ENCODE data around the gene PLB1.

PLB1 gene

DNA sequence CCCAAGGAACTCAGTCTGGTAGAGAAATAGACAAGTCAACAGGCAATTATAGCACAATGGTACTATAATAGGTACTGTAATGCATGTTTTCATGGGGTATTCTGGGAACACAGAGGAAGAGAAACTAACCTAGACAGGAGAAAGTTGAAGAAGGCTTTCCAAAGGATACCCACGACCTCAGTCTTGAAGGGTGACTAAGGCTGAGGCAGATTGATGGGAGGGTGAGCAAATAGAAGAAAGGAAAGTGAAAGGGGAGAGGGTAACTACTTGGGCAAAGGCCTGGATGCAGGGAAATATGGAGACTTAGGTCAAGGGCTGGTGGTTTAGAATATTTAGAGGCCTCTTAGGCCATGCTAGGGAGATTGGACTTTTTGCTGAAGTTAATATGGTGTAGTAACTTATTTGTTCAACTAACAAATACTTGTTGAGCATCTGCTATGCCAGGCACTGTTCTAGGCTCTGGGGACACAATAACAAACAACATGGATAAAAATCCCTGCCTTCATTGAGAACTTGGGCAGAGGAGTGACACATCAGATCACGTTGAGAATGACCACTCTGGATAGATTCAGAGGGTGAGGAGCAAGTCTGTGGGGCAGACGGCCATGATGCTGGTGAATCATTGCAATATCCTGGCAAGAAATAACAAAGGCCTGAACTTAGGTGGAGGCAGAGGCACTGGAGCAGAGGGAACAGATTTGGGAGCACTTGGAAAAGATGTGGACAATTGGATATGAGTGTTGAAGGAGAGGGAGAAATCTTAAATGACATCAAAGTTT is 56.4 kb downstream of the PLB1 start:
- TF ChIP-seq, protein P1, sequence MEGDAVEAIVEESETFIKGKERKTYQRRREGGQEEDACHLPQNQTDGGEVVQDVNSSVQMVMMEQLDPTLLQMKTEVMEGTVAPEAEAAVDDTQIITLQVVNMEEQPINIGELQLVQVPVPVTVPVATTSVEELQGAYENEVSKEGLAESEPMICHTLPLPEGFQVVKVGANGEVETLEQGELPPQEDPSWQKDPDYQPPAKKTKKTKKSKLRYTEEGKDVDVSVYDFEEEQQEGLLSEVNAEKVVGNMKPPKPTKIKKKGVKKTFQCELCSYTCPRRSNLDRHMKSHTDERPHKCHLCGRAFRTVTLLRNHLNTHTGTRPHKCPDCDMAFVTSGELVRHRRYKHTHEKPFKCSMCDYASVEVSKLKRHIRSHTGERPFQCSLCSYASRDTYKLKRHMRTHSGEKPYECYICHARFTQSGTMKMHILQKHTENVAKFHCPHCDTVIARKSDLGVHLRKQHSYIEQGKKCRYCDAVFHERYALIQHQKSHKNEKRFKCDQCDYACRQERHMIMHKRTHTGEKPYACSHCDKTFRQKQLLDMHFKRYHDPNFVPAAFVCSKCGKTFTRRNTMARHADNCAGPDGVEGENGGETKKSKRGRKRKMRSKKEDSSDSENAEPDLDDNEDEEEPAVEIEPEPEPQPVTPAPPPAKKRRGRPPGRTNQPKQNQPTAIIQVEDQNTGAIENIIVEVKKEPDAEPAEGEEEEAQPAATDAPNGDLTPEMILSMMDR (conservative IDR thresholded peaks at IDR 0.05; ENCODE audit: low read length), result no peak
- TF ChIP-seq EZH2phosphoT487 (IDR thresholded peaks at IDR 0.05; ENCODE audit: borderline replicate concordance), result no peak
- no peaks in the 10 kb centered on the region for H3K9me2 ChIP-seq (replicated peaks; ENCODE audit: low read depth, low read length)

DNA sequence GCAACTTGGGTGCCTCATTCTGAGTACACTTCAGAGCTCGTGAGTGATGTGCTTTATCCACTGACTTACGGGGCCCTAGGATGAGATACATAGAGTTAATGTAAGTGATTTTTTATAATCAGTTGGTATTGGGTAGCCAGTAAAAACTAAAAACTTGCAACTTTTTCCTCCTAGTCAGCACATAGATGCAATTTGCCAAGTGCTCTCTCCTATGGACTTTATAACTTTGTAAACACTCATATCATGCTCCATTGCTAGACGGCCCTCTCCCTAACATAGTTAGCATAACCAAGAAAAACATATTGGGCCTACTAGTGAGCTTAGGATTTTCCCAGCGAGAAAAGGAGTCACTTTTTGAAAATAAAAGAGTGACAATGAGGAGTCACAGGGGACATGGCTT is 60.4 kb downstream of the PLB1 start:
- no peak overlapping the region for H2AFZ ChIP-seq (ENCODE audit: low read length)
- no peaks in the 10 kb centered on the region for H3K27me3 ChIP-seq (ENCODE audit: insufficient read depth, low read length, poor library complexity, severe bottlenecking)
- no peaks in the 10 kb centered on the region for H4K20me1 ChIP-seq (ENCODE audit: insufficient read depth, low read length, poor library complexity, severe bottlenecking)
- H3K36me3 ChIP-seq (ENCODE audit: insufficient read depth, low read length), result no peaks in the 10 kb centered on the region
- H3K4me1 ChIP-seq (ENCODE audit: insufficient read depth, low read length, poor library complexity, severe bottlenecking), result no peaks in the 10 kb centered on the region
- no peak overlapping the region for H3K4me3 ChIP-seq (ENCODE audit: low read length, poor library complexity, severe bottlenecking)
- no peaks in the 10 kb centered on the region for H3K9me2 ChIP-seq (replicated peaks; ENCODE audit: low read depth, low read length)
- H3F3A ChIP-seq (ENCODE audit: low read depth), result no peaks in the 10 kb centered on the region
- H3K9ac ChIP-seq (ENCODE audit: low read depth, low read length, poor library complexity, severe bottlenecking), result no peak overlapping the region
- no peak overlapping the region for H3K4me2 ChIP-seq (ENCODE audit: low read depth, low read length, poor library complexity, severe bottlenecking)
- TF ChIP-seq EZH2phosphoT487 (IDR thresholded peaks at IDR 0.05; ENCODE audit: borderline replicate concordance), result no peak
- TF ChIP-seq, protein P1 (conservative IDR thresholded peaks at IDR 0.05; ENCODE audit: low read length), result no peak
- H3K79me2 ChIP-seq (ENCODE audit: insufficient read depth, low read length), result no peaks in the 10 kb centered on the region
- H3K9me3 ChIP-seq (ENCODE audit: insufficient read depth, low read depth, low read length), result no peaks in the 10 kb centered on the region

More for the DNA sequence above, 56.4 kb downstream of the PLB1 start:
- Histone ChIP-seq H4K20me1 (ENCODE audit: insufficient read depth, low read length, poor library complexity, severe bottlenecking) (no peaks in the 10 kb centered on the region), H3K27me3 (ENCODE audit: insufficient read depth, low read length, poor library complexity, severe bottlenecking) (no peaks in the 10 kb centered on the region), H3K4me3 (ENCODE audit: low read length, poor library complexity, severe bottlenecking) (no peak overlapping the region), H3F3A (ENCODE audit: low read depth) (no peaks in the 10 kb centered on the region), H2AFZ (ENCODE audit: low read length) (no peak overlapping the region), H3K79me2 (ENCODE audit: insufficient read depth, low read length) (no peaks in the 10 kb centered on the region), H3K36me3 (ENCODE audit: insufficient read depth, low read length) (no peaks in the 10 kb centered on the region), H3K9ac (ENCODE audit: low read depth, low read length, poor library complexity, severe bottlenecking) (no peak overlapping the region), H3K9me3 (ENCODE audit: insufficient read depth, low read depth, low read length) (no peaks in the 10 kb centered on the region), H3K4me2 (ENCODE audit: low read depth, low read length, poor library complexity, severe bottlenecking) (no peak overlapping the region), H3K4me1 (ENCODE audit: insufficient read depth, low read length, poor library complexity, severe bottlenecking) (peaks cover 12% of the 10 kb centered on the region)

DNA sequence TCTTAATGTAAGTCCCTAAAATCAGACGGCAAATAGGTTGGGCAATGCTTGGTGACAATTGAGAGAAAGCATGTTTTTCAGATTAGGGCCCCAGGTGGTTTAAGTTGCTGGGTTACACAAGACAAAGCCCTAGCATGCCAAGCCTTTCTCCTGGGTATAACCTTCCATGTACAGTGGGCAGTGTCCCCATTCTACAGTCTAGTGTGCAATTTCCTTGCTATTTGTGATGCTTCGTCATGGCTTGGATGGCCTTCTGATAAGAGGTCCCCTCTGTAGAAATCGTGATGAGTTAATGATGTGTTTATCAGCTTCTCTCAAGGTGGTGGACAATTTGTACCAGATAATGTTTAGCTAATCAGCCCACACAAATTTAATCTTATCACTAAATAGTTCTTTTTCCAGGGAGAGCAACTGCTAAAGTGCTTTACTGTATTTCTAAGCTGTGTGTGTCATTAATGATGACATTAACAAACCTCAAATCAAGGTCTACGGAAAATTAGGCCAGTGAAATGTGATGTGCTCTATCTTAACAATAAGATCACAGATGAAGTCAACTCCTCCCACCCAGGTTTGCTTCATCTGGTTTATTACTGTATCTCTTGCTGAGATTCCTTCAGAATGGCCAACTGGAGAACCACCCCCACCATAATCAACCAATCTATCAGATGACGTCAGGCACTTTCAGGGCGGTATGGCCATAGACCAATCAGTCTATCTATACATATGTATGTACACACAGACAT is 61.7 kb downstream of the PLB1 start:
- Histone ChIP-seq H3K4me3 (ENCODE audit: low read length, poor library complexity, severe bottlenecking) (no peak overlapping the region), H3F3A (ENCODE audit: low read depth) (no peaks in the 10 kb centered on the region), H3K9me3 (ENCODE audit: insufficient read depth, low read depth, low read length) (no peaks in the 10 kb centered on the region), H3K79me2 (ENCODE audit: insufficient read depth, low read length) (no peaks in the 10 kb centered on the region), H3K4me1 (ENCODE audit: insufficient read depth, low read length, poor library complexity, severe bottlenecking) (no peaks in the 10 kb centered on the region), H3K9me2 (replicated peaks; ENCODE audit: low read depth, low read length) (no peaks in the 10 kb centered on the region), H4K20me1 (ENCODE audit: insufficient read depth, low read length, poor library complexity, severe bottlenecking) (no peaks in the 10 kb centered on the region), H3K4me2 (ENCODE audit: low read depth, low read length, poor library complexity, severe bottlenecking) (no peak overlapping the region), H3K9ac (ENCODE audit: low read depth, low read length, poor library complexity, severe bottlenecking) (no peak overlapping the region), H3K27me3 (ENCODE audit: insufficient read depth, low read length, poor library complexity, severe bottlenecking) (no peaks in the 10 kb centered on the region), H2AFZ (ENCODE audit: low read length) (no peak overlapping the region), H3K36me3 (ENCODE audit: insufficient read depth, low read length) (no peaks in the 10 kb centered on the region)
- TF ChIP-seq, protein P1 (conservative IDR thresholded peaks at IDR 0.05; ENCODE audit: low read length), result no peak
- TF ChIP-seq EZH2phosphoT487 (IDR thresholded peaks at IDR 0.05; ENCODE audit: borderline replicate concordance), result no peak
